HepG2 (cell line): ENCODE results near the gene TADA2A. TPM values are rescaled to one million over a fixed set of nuclear protein-coding genes. Genes with fewer than 3 reads are reported as not detected.

Experiments used
- HOMEZ ChIP-seq: IDR thresholded peaks from 2 replicates; pipeline ENCODE4 v1.6.1; 2016; ENCODE audit warnings: low read depth
- KDM2A ChIP-seq: sonication (generic); formaldehyde crosslinking; IDR thresholded peaks from 2 replicates; pipeline ENCODE4 v1.4.0; 2020; ENCODE audit warnings: low read depth, missing genetic modification reagents, borderline replicate concordance
- KDM6A ChIP-seq: IDR thresholded peaks from 2 replicates; pipeline ENCODE4 v1.6.1; 2016; ENCODE audit warnings: low read depth
- SOX13 ChIP-seq, 3 experiments: fragments of 450-650 bp in 1 of 3; sonication (generic) in 1 of 3; formaldehyde crosslinking in 1 of 3; IDR thresholded peaks in 2 of 3; conservative IDR thresholded peaks in 1 of 3; 2 replicates each; pipeline versions ENCODE4 v1.5.0 to v1.6.1; 2016 to 2020; ENCODE audit warnings: antibody characterized with exemption in 1 of 3, mild to moderate bottlenecking in 1 of 3, missing compliant biosample characterization in 1 of 3, missing genetic modification reagents in 1 of 3, moderate library complexity in 1 of 3
- SP1 ChIP-seq, 2 experiments: fragments of 450-650 bp in 1 of 2; sonication (generic) in 1 of 2; formaldehyde crosslinking in 1 of 2; IDR thresholded peaks; 2 replicates each; pipeline versions ENCODE4 v1.4.0 to v1.6.1; 2016 to 2020; ENCODE audit warnings: missing genetic modification reagents in 1 of 2
- ZNF205 ChIP-seq: IDR thresholded peaks from 2 replicates; pipeline ENCODE4 v1.6.1; 2018; ENCODE audit warnings: missing biosample characterization, missing genetic modification reagents
- ZNF407 ChIP-seq: sonication (generic); formaldehyde crosslinking; IDR thresholded peaks from one replicate; pipeline ENCODE4 v1.5.1; 2020; ENCODE audit warnings: mild to moderate bottlenecking, missing genetic modification reagents; ENCODE audit errors: not compliant biosample characterization
- ZNF614 ChIP-seq: IDR thresholded peaks from 2 replicates; pipeline ENCODE4 v1.6.1; 2018; ENCODE audit warnings: missing biosample characterization, missing genetic modification reagents, inconsistent platforms, borderline replicate concordance
- ZNF678 ChIP-seq: sonication (generic); formaldehyde crosslinking; IDR thresholded peaks from 2 replicates; pipeline ENCODE4 v1.4.0; 2020; ENCODE audit warnings: mild to moderate bottlenecking, missing genetic modification reagents
- ZNF75D ChIP-seq: sonication (generic); formaldehyde crosslinking; IDR thresholded peaks from 2 replicates; pipeline ENCODE4 v1.8.1; 2023; ENCODE audit warnings: missing genetic modification reagents, mild to moderate bottlenecking, borderline replicate concordance
- ZSCAN9 ChIP-seq: IDR thresholded peaks from 2 replicates; pipeline ENCODE4 v1.6.1; 2016; ENCODE audit warnings: borderline replicate concordance
- polyA plus RNA-seq, 8 experiments: library from polyadenylated mRNA; depleted of rRNA in 3 of 8; stranded (reverse) in 7 of 8; unstranded in 1 of 8; fragments of >200 nt; fragmentation: Illumina TruSeq in 4 of 8; extraction: Trizol in 4 of 8; gene quantifications; 2 replicates each; pipeline versions ENCODE4 v1.2.1 to v1.2.3, GENCODE V29; 2011 to 2016; ENCODE audit warnings: low read depth in 4 of 8, missing spikeins in 1 of 8, mixed read lengths in 1 of 8; ENCODE audit not compliant: insufficient read depth in 1 of 8
- total RNA-seq, 5 experiments: library from RNA; depleted of rRNA; stranded (reverse); fragments of >200 nt; fragmentation: Illumina TruSeq; extraction: Trizol; gene quantifications; 2 replicates each; pipeline ENCODE4 v1.2.3, GENCODE V29; 2016; ENCODE audit warnings: low read depth in 1 of 5
- TF ChIP-seq, protein P1 (sequence below): sonication (generic); formaldehyde crosslinking; IDR thresholded peaks from 2 replicates; pipeline ENCODE4 v1.4.0; 2020; ENCODE audit warnings: missing genetic modification reagents
- TF ChIP-seq, protein P2 (sequence below): sonication (generic); formaldehyde crosslinking; IDR thresholded peaks from 2 replicates; pipeline ENCODE4 v1.4.0; 2020; ENCODE audit warnings: missing genetic modification reagents

Gene TADA2A
- total and polyA plus RNA-seq, 2 of the 13 experiments (the other 11 are each of a cell fraction or from before 2014, with no cell fraction given): 8.0 to 14.0 TPM

DNA sequence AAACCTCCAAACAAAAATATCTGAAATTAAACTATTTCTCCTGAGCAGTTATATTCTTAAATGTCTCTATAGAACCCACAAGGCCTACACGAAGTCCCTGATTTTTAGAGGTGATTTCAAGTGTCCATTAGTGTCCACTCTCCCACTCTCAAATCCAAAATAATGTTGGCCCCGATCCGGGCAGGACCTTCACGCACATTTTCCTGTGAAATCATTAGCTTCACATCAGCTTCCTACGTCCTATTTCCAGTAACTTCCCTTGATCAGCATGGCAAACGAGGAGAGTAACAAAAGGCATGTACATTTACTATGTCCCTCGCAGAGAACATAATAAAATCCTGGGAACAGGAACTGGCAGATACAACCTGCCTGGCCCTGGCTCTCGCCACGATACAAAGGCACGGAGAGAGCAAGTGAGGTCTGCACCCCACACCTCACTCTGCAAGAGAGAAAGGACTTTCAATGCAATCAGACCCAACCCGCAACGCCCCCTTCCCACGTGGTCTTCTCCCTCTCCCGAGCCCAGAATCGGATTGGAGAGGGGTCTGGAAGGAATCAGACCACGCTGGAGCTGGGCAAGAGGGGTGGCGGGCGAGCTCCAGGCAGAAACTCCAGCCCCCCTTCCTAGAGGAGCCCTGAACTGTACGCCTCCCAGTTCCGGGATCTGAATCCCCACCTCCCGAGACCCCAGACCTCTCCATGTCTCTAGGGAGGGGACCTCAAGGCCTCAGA is 48.4 kb upstream of the TADA2A start (continued):
- TF ChIP-seq, protein P1, sequence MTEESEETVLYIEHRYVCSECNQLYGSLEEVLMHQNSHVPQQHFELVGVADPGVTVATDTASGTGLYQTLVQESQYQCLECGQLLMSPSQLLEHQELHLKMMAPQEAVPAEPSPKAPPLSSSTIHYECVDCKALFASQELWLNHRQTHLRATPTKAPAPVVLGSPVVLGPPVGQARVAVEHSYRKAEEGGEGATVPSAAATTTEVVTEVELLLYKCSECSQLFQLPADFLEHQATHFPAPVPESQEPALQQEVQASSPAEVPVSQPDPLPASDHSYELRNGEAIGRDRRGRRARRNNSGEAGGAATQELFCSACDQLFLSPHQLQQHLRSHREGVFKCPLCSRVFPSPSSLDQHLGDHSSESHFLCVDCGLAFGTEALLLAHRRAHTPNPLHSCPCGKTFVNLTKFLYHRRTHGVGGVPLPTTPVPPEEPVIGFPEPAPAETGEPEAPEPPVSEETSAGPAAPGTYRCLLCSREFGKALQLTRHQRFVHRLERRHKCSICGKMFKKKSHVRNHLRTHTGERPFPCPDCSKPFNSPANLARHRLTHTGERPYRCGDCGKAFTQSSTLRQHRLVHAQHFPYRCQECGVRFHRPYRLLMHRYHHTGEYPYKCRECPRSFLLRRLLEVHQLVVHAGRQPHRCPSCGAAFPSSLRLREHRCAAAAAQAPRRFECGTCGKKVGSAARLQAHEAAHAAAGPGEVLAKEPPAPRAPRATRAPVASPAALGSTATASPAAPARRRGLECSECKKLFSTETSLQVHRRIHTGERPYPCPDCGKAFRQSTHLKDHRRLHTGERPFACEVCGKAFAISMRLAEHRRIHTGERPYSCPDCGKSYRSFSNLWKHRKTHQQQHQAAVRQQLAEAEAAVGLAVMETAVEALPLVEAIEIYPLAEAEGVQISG (CRISPR knock-in tag): peak; percentile 26; the same call in 1 of the 2 replicates
- TF ChIP-seq ZSCAN9 (CRISPR knock-in tag): 0 out of 2 replicates have a peak, but pooled peaks have one; percentile 53
- TF ChIP-seq ZNF614 (CRISPR knock-in tag): peak; percentile 56
- no peak for TF ChIP-seq KDM6A
- TF ChIP-seq SP1 (IDR thresholded peaks at IDR 0.05): no peak
- 0 out of 2 replicates have a peak, but pooled peaks have one; percentile 12 for TF ChIP-seq SP1 (CRISPR knock-in tag; IDR thresholded peaks at IDR 0.05)
- TF ChIP-seq, protein P2, sequence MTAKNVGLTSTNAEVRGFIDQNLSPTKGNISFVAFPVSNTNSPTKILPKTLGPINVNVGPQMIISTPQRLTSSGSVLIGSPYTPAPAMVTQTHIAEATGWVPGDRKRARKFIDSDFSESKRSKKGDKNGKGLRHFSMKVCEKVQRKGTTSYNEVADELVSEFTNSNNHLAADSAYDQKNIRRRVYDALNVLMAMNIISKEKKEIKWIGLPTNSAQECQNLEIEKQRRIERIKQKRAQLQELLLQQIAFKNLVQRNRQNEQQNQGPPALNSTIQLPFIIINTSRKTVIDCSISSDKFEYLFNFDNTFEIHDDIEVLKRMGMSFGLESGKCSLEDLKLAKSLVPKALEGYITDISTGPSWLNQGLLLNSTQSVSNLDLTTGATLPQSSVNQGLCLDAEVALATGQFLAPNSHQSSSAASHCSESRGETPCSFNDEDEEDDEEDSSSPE: peak; percentile 16; the same call in 1 of the 2 replicates
- TF ChIP-seq HOMEZ: peak; percentile 79; the same call in 1 of the 2 replicates
- TF ChIP-seq SOX13 (IDR thresholded peaks at IDR 0.05): no peak
- no peak for TF ChIP-seq SOX13 (CRISPR knock-in tag; conservative IDR thresholded peaks at IDR 0.05 in 1 of 2, IDR thresholded peaks at IDR 0.05 in 1 of 2)
- TF ChIP-seq ZNF205 (CRISPR knock-in tag): no peak
- TF ChIP-seq ZNF75D (CRISPR knock-in tag): no peak
- peak; percentile 47 for TF ChIP-seq ZNF407 (CRISPR knock-in tag)
- no peak for TF ChIP-seq KDM2A (CRISPR knock-in tag)
- 0 out of 2 replicates have a peak, but pooled peaks have one; percentile 18 for TF ChIP-seq ZNF678
